ENCODE measurements around the gene ADAMTS2.

The ADAMTS2 gene

GRCh38 chr5:179194201-179194910, 150.9 kb downstream of the ADAMTS2 start:
- no peaks in the 10 kb centered on the region for H3K9me3 Mint-ChIP-seq

GRCh38 chr5:179193746-179194145, 151.5 kb downstream of the ADAMTS2 start:
- peaks cover 48% of the 10 kb centered on the region for H3K4me1 Mint-ChIP-seq
- H3K4me3 Mint-ChIP-seq: no peak overlapping the region
- no peak overlapping the region for H3K27ac Mint-ChIP-seq
- DNase-seq: no peak
- TF ChIP-seq CTCF (IDR thresholded peaks at IDR 0.05): no peak
- H3K27me3 Mint-ChIP-seq (ENCODE audit: low read depth, poor library complexity): peaks cover 6% of the 10 kb centered on the region
- H3K9me3 Mint-ChIP-seq: no peaks in the 10 kb centered on the region
- no peaks in the 10 kb centered on the region for H3K36me3 Mint-ChIP-seq (ENCODE audit: low read depth)

More at GRCh38 chr5:179194201-179194910, 150.9 kb downstream of the ADAMTS2 start:
- no peak for TF ChIP-seq CTCF (IDR thresholded peaks at IDR 0.05)
- Mint-ChIP-seq H3K4me1 (peaks cover 50% of the 10 kb centered on the region), H3K27ac (no peak overlapping the region), H3K27me3 (ENCODE audit: low read depth, poor library complexity) (peaks cover 6% of the 10 kb centered on the region), H3K36me3 (ENCODE audit: low read depth) (no peaks in the 10 kb centered on the region), H3K4me3 (no peak overlapping the region)
- no peak for DNase-seq

GRCh38 chr5:179192891-179193470, 152.3 kb downstream of the ADAMTS2 start:
- no peaks in the 10 kb centered on the region for H3K9me3 Mint-ChIP-seq
- H3K4me3 Mint-ChIP-seq: no peak overlapping the region
- H3K27me3 Mint-ChIP-seq (ENCODE audit: low read depth, poor library complexity): peaks cover 9% of the 10 kb centered on the region
- no peak for TF ChIP-seq CTCF (IDR thresholded peaks at IDR 0.05)
- no peaks in the 10 kb centered on the region for H3K36me3 Mint-ChIP-seq (ENCODE audit: low read depth)
- H3K27ac Mint-ChIP-seq: no peak overlapping the region
- no peak for DNase-seq
- peaks cover 54% of the 10 kb centered on the region for H3K4me1 Mint-ChIP-seq

GRCh38 chr5:179192185-179192890, 152.9 kb downstream of the ADAMTS2 start:
- no peaks in the 10 kb centered on the region for H3K36me3 Mint-ChIP-seq (ENCODE audit: low read depth)
- H3K4me1 Mint-ChIP-seq: peaks cover 59% of the 10 kb centered on the region
- peaks cover 9% of the 10 kb centered on the region for H3K27me3 Mint-ChIP-seq (ENCODE audit: low read depth, poor library complexity)
- H3K9me3 Mint-ChIP-seq: no peaks in the 10 kb centered on the region
- no peak overlapping the region for H3K4me3 Mint-ChIP-seq
- no peak for TF ChIP-seq CTCF (IDR thresholded peaks at IDR 0.05)
- no peak overlapping the region for H3K27ac Mint-ChIP-seq
- DNase-seq: no peak

- H3K27ac Mint-ChIP-seq: no peak overlapping the region
- H3K27me3 Mint-ChIP-seq (ENCODE audit: low read depth, poor library complexity): peaks cover 9% of the 10 kb centered on the region
- H3K4me3 Mint-ChIP-seq: no peak overlapping the region
- H3K9me3 Mint-ChIP-seq: no peaks in the 10 kb centered on the region
- no peak for DNase-seq
- H3K36me3 Mint-ChIP-seq (ENCODE audit: low read depth): no peaks in the 10 kb centered on the region
- no peak for TF ChIP-seq CTCF (IDR thresholded peaks at IDR 0.05)
- H3K4me1 Mint-ChIP-seq: peaks cover 66% of the 10 kb centered on the region
Measured at GRCh38 chr5:179191506-179192184, 153.6 kb downstream of the ADAMTS2 start.
